Measurements from ENCODE around the gene PLCL2.
A peak's percentile ranks its signal among the peaks of the same experiment; 100 is the strongest.

PLCL2 gene

GRCh38 chr3:16884748-16885592 lies at the start of gene PLCL2:
PLCL2 (plus strand) TSS chr3:16884955; CDS start chr3:16885040, 85 bp downstream.
- ATAC-seq (replicated peaks; ENCODE audit: extremely low read depth, poor library complexity, severe bottlenecking) (peak; percentile 58), DNase-seq (ENCODE audit: low spot score in 2 of 2) (peak; percentile 51 to 63)
- no peaks in the 10 kb centered on the region for H3K9me3 Mint-ChIP-seq
- H3K27me3 Mint-ChIP-seq, result no peaks in the 10 kb centered on the region
- peaks cover 25% of the 10 kb centered on the region for H3K36me3 Mint-ChIP-seq (ENCODE audit: insufficient read depth)
- H3K4me1 Mint-ChIP-seq, result peaks cover 52% of the 10 kb centered on the region
- peak within 1 kb of the TSS; percentile 95 for H3K4me3 Mint-ChIP-seq
- peak within 1 kb of the TSS; percentile 94 for H3K27ac Mint-ChIP-seq (ENCODE audit: low read depth)

- H3K36me3 Mint-ChIP-seq (ENCODE audit: insufficient read depth), result no peaks in the 10 kb centered on the region
- no peak overlapping the region for H3K27ac Mint-ChIP-seq (ENCODE audit: low read depth)
- H3K9me3 Mint-ChIP-seq, result no peaks in the 10 kb centered on the region
- ATAC-seq (replicated peaks; ENCODE audit: extremely low read depth, poor library complexity, severe bottlenecking), result no peak
- no peaks in the 10 kb centered on the region for H3K27me3 Mint-ChIP-seq
- no peak for DNase-seq (ENCODE audit: low spot score in 2 of 2)
- peaks cover 26% of the 10 kb centered on the region for H3K4me1 Mint-ChIP-seq
- H3K4me3 Mint-ChIP-seq, result no peak overlapping the region
These were observed 48.1 kb upstream of the PLCL2 start for GRCh38 chr3:16836505-16837237.

- no peak overlapping the region for H3K27ac Mint-ChIP-seq (ENCODE audit: low read depth)
- peaks cover 32% of the 10 kb centered on the region for H3K4me1 Mint-ChIP-seq
- no peaks in the 10 kb centered on the region for H3K36me3 Mint-ChIP-seq (ENCODE audit: insufficient read depth)
- ATAC-seq (replicated peaks; ENCODE audit: extremely low read depth, poor library complexity, severe bottlenecking) (no peak), DNase-seq (ENCODE audit: low spot score in 2 of 2) (no peak)
- no peaks in the 10 kb centered on the region for H3K9me3 Mint-ChIP-seq
- no peak overlapping the region for H3K4me3 Mint-ChIP-seq
- H3K27me3 Mint-ChIP-seq, result no peaks in the 10 kb centered on the region
These were observed 47.2 kb upstream of the PLCL2 start for GRCh38 chr3:16837602-16838001.

- Mint-ChIP-seq H3K9me3 (no peaks in the 10 kb centered on the region), H3K4me3 (no peak overlapping the region), H3K27ac (ENCODE audit: low read depth) (no peak overlapping the region), H3K4me1 (peaks cover 42% of the 10 kb centered on the region), H3K27me3 (no peaks in the 10 kb centered on the region), H3K36me3 (ENCODE audit: insufficient read depth) (peaks cover 5% of the 10 kb centered on the region)
- DNase-seq (ENCODE audit: low spot score in 2 of 2) (no peak), ATAC-seq (replicated peaks; ENCODE audit: extremely low read depth, poor library complexity, severe bottlenecking) (no peak)
These were observed 46.2 kb upstream of the PLCL2 start for GRCh38 chr3:16838561-16838960.

- Mint-ChIP-seq H3K36me3 (ENCODE audit: insufficient read depth) (peaks cover 5% of the 10 kb centered on the region), H3K4me1 (peaks cover 48% of the 10 kb centered on the region), H3K9me3 (no peaks in the 10 kb centered on the region), H3K27me3 (no peaks in the 10 kb centered on the region), H3K27ac (ENCODE audit: low read depth) (no peak overlapping the region), H3K4me3 (no peak overlapping the region)
- DNase-seq (ENCODE audit: low spot score in 2 of 2) (no peak), ATAC-seq (replicated peaks; ENCODE audit: extremely low read depth, poor library complexity, severe bottlenecking) (no peak)
These were observed 45.3 kb upstream of the PLCL2 start for GRCh38 chr3:16839271-16840100.

GRCh38 chr3:16840101-16840424 lies 44.7 kb upstream of the PLCL2 start:
- Mint-ChIP-seq H3K27ac (ENCODE audit: low read depth) (no peak overlapping the region), H3K36me3 (ENCODE audit: insufficient read depth) (peaks cover 5% of the 10 kb centered on the region), H3K27me3 (no peaks in the 10 kb centered on the region), H3K4me1 (peaks cover 50% of the 10 kb centered on the region), H3K9me3 (no peaks in the 10 kb centered on the region), H3K4me3 (no peak overlapping the region)
- no peak for ATAC-seq (replicated peaks; ENCODE audit: extremely low read depth, poor library complexity, severe bottlenecking)
- DNase-seq (ENCODE audit: low spot score in 2 of 2), result no peak

- peak overlapping the region; percentile 82 for H3K4me3 Mint-ChIP-seq
- H3K27ac Mint-ChIP-seq (ENCODE audit: low read depth), result peak overlapping the region; percentile 96
- H3K4me1 Mint-ChIP-seq, result peaks cover 57% of the 10 kb centered on the region
- H3K36me3 Mint-ChIP-seq (ENCODE audit: insufficient read depth), result peaks cover 5% of the 10 kb centered on the region
- DNase-seq (ENCODE audit: low spot score in 2 of 2) (no peak), ATAC-seq (replicated peaks; ENCODE audit: extremely low read depth, poor library complexity, severe bottlenecking) (no peak)
- H3K9me3 Mint-ChIP-seq, result no peaks in the 10 kb centered on the region
- no peaks in the 10 kb centered on the region for H3K27me3 Mint-ChIP-seq
These were observed 43.6 kb upstream of the PLCL2 start for GRCh38 chr3:16841041-16841753.

GRCh38 chr3:16841904-16842271 lies 42.9 kb upstream of the PLCL2 start:
- peaks cover 64% of the 10 kb centered on the region for H3K4me1 Mint-ChIP-seq
- DNase-seq (ENCODE audit: low spot score in 2 of 2), result peak in 1 of 2 donors; percentile 45
- peak overlapping the region; percentile 96 for H3K27ac Mint-ChIP-seq (ENCODE audit: low read depth)
- peak overlapping the region; percentile 82 for H3K4me3 Mint-ChIP-seq
- peak; percentile 74 for ATAC-seq (replicated peaks; ENCODE audit: extremely low read depth, poor library complexity, severe bottlenecking)
- no peaks in the 10 kb centered on the region for H3K9me3 Mint-ChIP-seq
- H3K27me3 Mint-ChIP-seq, result no peaks in the 10 kb centered on the region
- H3K36me3 Mint-ChIP-seq (ENCODE audit: insufficient read depth), result peaks cover 5% of the 10 kb centered on the region

GRCh38 chr3:16842272-16843270 lies 42.2 kb upstream of the PLCL2 start:
- ATAC-seq (replicated peaks; ENCODE audit: extremely low read depth, poor library complexity, severe bottlenecking) (peak; percentile 90), DNase-seq (ENCODE audit: low spot score in 2 of 2) (peak; percentile 52 to 71)
- no peaks in the 10 kb centered on the region for H3K9me3 Mint-ChIP-seq

GRCh38 chr3:16844222-16844621 lies 40.5 kb upstream of the PLCL2 start:
- ATAC-seq (replicated peaks; ENCODE audit: extremely low read depth, poor library complexity, severe bottlenecking), result no peak
- no peak for DNase-seq (ENCODE audit: low spot score in 2 of 2)
- Mint-ChIP-seq H3K36me3 (ENCODE audit: insufficient read depth) (peaks cover 5% of the 10 kb centered on the region), H3K4me1 (peaks cover 63% of the 10 kb centered on the region), H3K9me3 (no peaks in the 10 kb centered on the region), H3K27ac (ENCODE audit: low read depth) (peak overlapping the region; percentile 96), H3K4me3 (no peak overlapping the region), H3K27me3 (no peaks in the 10 kb centered on the region)

More at GRCh38 chr3:16842272-16843270, 42.2 kb upstream of the PLCL2 start:
- H3K4me1 Mint-ChIP-seq, result peaks cover 64% of the 10 kb centered on the region
- H3K27me3 Mint-ChIP-seq, result no peaks in the 10 kb centered on the region
- peaks cover 5% of the 10 kb centered on the region for H3K36me3 Mint-ChIP-seq (ENCODE audit: insufficient read depth)
- peak overlapping the region; percentile 82 for H3K4me3 Mint-ChIP-seq
- peak overlapping the region; percentile 96 for H3K27ac Mint-ChIP-seq (ENCODE audit: low read depth)

- no peak for DNase-seq (ENCODE audit: low spot score in 2 of 2)
- Mint-ChIP-seq H3K27me3 (no peaks in the 10 kb centered on the region), H3K4me1 (peaks cover 69% of the 10 kb centered on the region), H3K36me3 (ENCODE audit: insufficient read depth) (peaks cover 6% of the 10 kb centered on the region), H3K4me3 (no peak overlapping the region), H3K9me3 (no peaks in the 10 kb centered on the region), H3K27ac (ENCODE audit: low read depth) (peak overlapping the region; percentile 90)
- no peak for ATAC-seq (replicated peaks; ENCODE audit: extremely low read depth, poor library complexity, severe bottlenecking)
These were observed 40.0 kb upstream of the PLCL2 start for GRCh38 chr3:16844791-16845190.

Measured in central memory CD8-positive, alpha-beta T cell (primary cell).